Measurements from ENCODE around the gene COPRS. TPM values are rescaled to one million over a fixed set of nuclear protein-coding genes. Genes with fewer than 3 reads are reported as not detected.

Gene COPRS
- total and polyA plus RNA-seq, 2 of the 8 experiments (the other 6 are each of a cell fraction or from before 2014, with no cell fraction given) = 40.9 to 49.3 TPM

DNA sequence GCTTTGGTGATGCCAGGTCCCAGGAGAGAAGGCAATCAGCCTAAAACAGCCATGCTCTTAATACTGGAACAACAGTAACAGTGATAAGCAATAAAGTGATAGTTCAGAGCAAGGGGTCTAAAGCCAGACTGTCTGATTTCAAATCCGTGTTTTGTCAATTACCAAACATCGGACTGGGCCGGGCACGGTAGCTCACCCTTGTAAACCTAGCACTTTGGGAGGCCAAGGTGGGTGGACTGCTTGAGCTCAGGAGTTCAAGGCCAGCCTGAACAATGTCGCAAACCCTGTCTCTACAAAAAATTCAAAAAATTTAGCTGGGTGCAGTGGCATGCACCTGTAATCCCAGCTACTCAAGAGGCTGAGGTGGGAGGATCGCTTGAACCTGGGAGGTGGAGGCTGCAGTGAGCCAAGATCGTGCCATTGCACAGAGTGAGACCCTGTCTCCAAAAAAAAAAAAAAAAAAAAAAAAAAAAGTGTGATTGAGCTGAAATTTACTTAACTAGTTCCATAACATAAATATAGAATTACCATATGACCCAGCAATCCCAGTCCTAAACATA lies 5.1 kb downstream of the COPRS start (continued):
- TF ChIP-seq ZNF274 (IDR thresholded peaks at IDR 0.05; ENCODE audit: borderline replicate concordance, extremely low read depth, low read length) (no peak), RFX5 (IDR thresholded peaks at IDR 0.05; ENCODE audit: borderline replicate concordance, low read depth, low read length) (no peak), BRCA1 (IDR thresholded peaks at IDR 0.05; ENCODE audit: low read depth, low read length) (no peak), CHD2 (IDR thresholded peaks at IDR 0.05; ENCODE audit: low read length) (no peak)
